B cell (primary cell): ENCODE measurements around the gene FEZF2. TPM values are rescaled to one million over a fixed set of nuclear protein-coding genes. Genes with fewer than 3 reads are reported as not detected.

Experiments
- ATAC-seq: fragments of 200-7000 bp; cut with Tn5 transposase; one replicate; pipeline ENCODE4 v1.10.0; 2021; ENCODE audit warnings: low read depth, mild to moderate bottlenecking, moderate number of reproducible peaks, moderate library complexity
- CTCF ChIA-PET: fragments of 350-600 bp; sonication (Branson Sonifier 250); formaldehyde crosslinking; loops from one replicate; lab custom pipeline; 2021; ENCODE audit warnings: antibody characterized with exemption, inconsistent platforms; lab: Charles Lee
- POLR2A ChIA-PET: fragments of 350-600 bp; sonication (Branson Sonifier 250); formaldehyde crosslinking; loops from one replicate; lab custom pipeline; 2021; ENCODE audit warnings: antibody characterized with exemption; lab: Charles Lee
- DNase-seq: peaks from one replicate; pipeline ENCODE4 v3.0.0; 2013
- H2AFZ ChIP-seq: 2 replicates; pipeline ENCODE4 v1.6.1; 2012; ENCODE audit warnings: mild to moderate bottlenecking, low read depth, low read length; ENCODE audit not compliant: insufficient read depth, poor library complexity, severe bottlenecking
- H3K27ac ChIP-seq, 2 donors: 1 replicate in 1 of 2; 2 replicates in 1 of 2; pipeline ENCODE4 v1.5.1; 2012 to 2013; ENCODE audit warnings: low read length in 2 of 2, mild to moderate bottlenecking in 2 of 2, moderate library complexity in 1 of 2
- H3K27me3 ChIP-seq, 4 experiments: fragments of 200-600 bp in 1 of 4; sonication (generic) in 1 of 4; replicated peaks in 1 of 4; 1 replicate in 2 of 4; 2 replicates in 2 of 4; pipeline versions ENCODE4 v1.6.1 to v1.7.0; 2013 to 2016; ENCODE audit warnings: low read length in 3 of 4, mild to moderate bottlenecking in 2 of 4, mixed read lengths in 1 of 4, moderate library complexity in 1 of 4; ENCODE audit not compliant: insufficient read depth in 4 of 4, control insufficient read depth in 3 of 4; ENCODE audit errors: control extremely low read depth in 1 of 4
- H3K36me3 ChIP-seq, 2 experiments: replicated peaks in 1 of 2; 1 replicate in 1 of 2; 2 replicates in 1 of 2; pipeline versions ENCODE4 v1.6.1 to v1.7.1; 2013; ENCODE audit warnings: low read length in 1 of 2; ENCODE audit not compliant: insufficient read depth in 2 of 2, control insufficient read depth in 1 of 2; ENCODE audit errors: control extremely low read depth in 1 of 2, extremely low read depth in 1 of 2
- H3K4me1 ChIP-seq, 2 donors: fragments of 200-600 bp in 1 of 2; sonication (generic) in 1 of 2; 1 replicate in 1 of 2; 2 replicates in 1 of 2; pipeline versions ENCODE4 v1.5.1 to v1.6.1; 2013 to 2017; ENCODE audit warnings: low read length in 2 of 2; ENCODE audit not compliant: control insufficient read depth in 2 of 2, insufficient read depth in 2 of 2
- H3K4me2 ChIP-seq: replicated peaks from 2 replicates; pipeline ENCODE3; 2012; ENCODE audit warnings: mild to moderate bottlenecking, low read depth, low read length; ENCODE audit not compliant: poor library complexity, severe bottlenecking
- H3K4me3 ChIP-seq, 5 experiments: fragments of 200-600 bp in 1 of 5; sonication (generic) in 1 of 5; 1 replicate in 3 of 5; 2 replicates in 2 of 5; pipeline versions ENCODE4 v1.5.1 to v1.7.0; 2011 to 2016; ENCODE audit warnings: low read length in 4 of 5, mild to moderate bottlenecking in 4 of 5, low read depth in 2 of 5, control low read depth in 1 of 5, moderate library complexity in 1 of 5; ENCODE audit not compliant: insufficient read depth in 1 of 5; ENCODE audit errors: control extremely low read depth in 1 of 5, extremely low read depth in 1 of 5
- H3K79me2 ChIP-seq: fragments of 200-600 bp; sonication (generic); one replicate; pipeline ENCODE4 v1.6.0; 2016; ENCODE audit warnings: low read length; ENCODE audit not compliant: control insufficient read depth, insufficient read depth
- H3K9ac ChIP-seq: fragments of 200-600 bp; sonication (generic); 2 replicates; pipeline ENCODE4 v1.6.1; 2017; ENCODE audit warnings: mild to moderate bottlenecking, low read length, moderate library complexity
- H3K9me3 ChIP-seq, 3 donors: one replicate each; pipeline versions ENCODE4 v1.6.1 to v1.7.1; 2013; ENCODE audit warnings: low read length in 2 of 3; ENCODE audit not compliant: control insufficient read depth in 2 of 3, insufficient read depth in 1 of 3; ENCODE audit errors: control extremely low read depth in 1 of 3
- H4K20me1 ChIP-seq: 2 replicates; pipeline ENCODE4 v1.6.0; 2012; ENCODE audit warnings: mild to moderate bottlenecking, low read length; ENCODE audit not compliant: insufficient read depth, control insufficient read depth, poor library complexity, severe bottlenecking
- H3K27ac Mint-ChIP-seq: one replicate; pipeline ENCODE4 v1.8.0; 2021; ENCODE audit warnings: mixed read lengths
- H3K27me3 Mint-ChIP-seq: one replicate; pipeline ENCODE4 v1.8.0; 2021; ENCODE audit warnings: mixed read lengths
- H3K4me1 Mint-ChIP-seq: one replicate; pipeline ENCODE4 v1.8.0; 2021; ENCODE audit warnings: mixed read lengths
- H3K4me3 Mint-ChIP-seq: one replicate; pipeline ENCODE4 v1.8.0; 2021; ENCODE audit warnings: mixed read lengths
- H3K9me3 Mint-ChIP-seq: one replicate; pipeline ENCODE4 v1.8.0; 2022; ENCODE audit warnings: mixed read lengths; ENCODE audit not compliant: insufficient read depth
- CTCF ChIP-seq: fragments of 200-600 bp; IDR thresholded peaks from one replicate; pipeline ENCODE4 v1.8.0; 2022; ENCODE audit warnings: antibody characterized with exemption, mild to moderate bottlenecking
- EZH2 ChIP-seq: IDR thresholded peaks from 2 replicates; pipeline ENCODE4 v1.6.1; 2012; ENCODE audit warnings: borderline replicate concordance, low read depth, mild to moderate bottlenecking, moderate library complexity, low read length; ENCODE audit not compliant: insufficient read depth, poor library complexity, severe bottlenecking
- WGBS: methylation state at CpG from one replicate; pipeline ENCODE4 v1.1.5; 2013; ENCODE audit warnings: missing lambda C conversion rate; ENCODE audit not compliant: insufficient coverage; 5-methylcytosine and 5-hydroxymethylcytosine counted together
- intact Hi-C: fragments of 100-400 bp; cut with micrococcal nuclease; formaldehyde crosslinking; loops from one replicate; pipeline ENCODE4 v1.10.0; 2022
- polyA plus RNA-seq: library from polyadenylated mRNA; depleted of rRNA; stranded (reverse); fragments of >200 nt; gene quantifications from 2 replicates; pipeline ENCODE4 v1.2.3, GENCODE V29; 2012
- total RNA-seq, 2 donors: library from RNA; stranded (reverse); fragments of 120-200 nt in 1 of 2; gene quantifications; 1 replicate in 1 of 2; 2 replicates in 1 of 2; pipeline versions ENCODE4 v1.2.3 to v1.2.4, GENCODE V29; 2013 to 2022

Gene FEZF2
- total and polyA plus RNA-seq, 2 donors (not counting 1 experiment from before 2014, with no cell fraction given): not detected

DNA sequence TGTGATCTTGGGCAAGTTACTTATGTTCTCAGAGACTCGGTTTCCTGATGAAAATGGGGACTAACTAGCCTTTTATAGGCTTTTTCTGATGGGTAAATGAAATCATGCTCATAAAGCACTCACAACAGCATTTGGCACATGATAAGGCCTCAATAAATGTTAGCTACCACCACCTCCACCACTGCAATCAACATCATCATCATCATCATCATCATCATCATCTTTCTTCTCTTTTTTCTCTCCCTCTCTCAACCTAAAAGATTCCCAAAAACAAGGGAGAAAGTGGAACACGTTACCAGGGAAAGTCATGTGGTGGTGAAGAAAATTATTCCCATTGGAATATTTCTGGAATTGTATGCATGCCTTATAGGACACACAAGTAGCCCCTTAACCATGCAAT lies 33.6 kb upstream of the FEZF2 start:
- intact Hi-C loops: no loop called here
- Mint-ChIP-seq H3K27ac (no peak overlapping the region), H3K4me1 (no peaks in the 10 kb centered on the region), H3K27me3 (peaks cover 4% of the 10 kb centered on the region), H3K9me3 (no peaks in the 10 kb centered on the region), H3K4me3 (no peak overlapping the region)
- Histone ChIP-seq H3K9ac (no peak overlapping the region), H2AFZ (no peak overlapping the region), H3K4me3 (no peak overlapping the region), H3K4me1 (no peaks in the 10 kb centered on the region), H3K27ac (no peak overlapping the region), H3K9me3 (no peaks in the 10 kb centered on the region), H3K4me2 (no peak overlapping the region), H3K27me3 (no peaks in the 10 kb centered on the region), H3K79me2 (no peaks in the 10 kb centered on the region), H4K20me1 (no peaks in the 10 kb centered on the region), H3K36me3 (no peaks in the 10 kb centered on the region)
- no peak for DNase-seq
- no CpG with 5 or more reads among the region's 2 CpGs for WGBS
- CTCF ChIA-PET: no interaction called here
- POLR2A ChIA-PET: no interaction called here
- no peak for ATAC-seq
- no peak for TF ChIP-seq CTCF
- no peak for TF ChIP-seq EZH2

- WGBS: 85% methylated on average over 3 of the region's 6 CpGs
- H3K4me1 ChIP-seq: no peaks in the 10 kb centered on the region
- CTCF ChIA-PET: no interaction called here
These were observed 32.2 kb upstream of the FEZF2 start for GRCh38 chr3:62405566-62405965.

More at GRCh38 chr3:62405566-62405965, 32.2 kb upstream of the FEZF2 start:
- no peak overlapping the region for H3K4me3 Mint-ChIP-seq
- H3K36me3 ChIP-seq: no peaks in the 10 kb centered on the region
- H3K27ac Mint-ChIP-seq: no peak overlapping the region
- no peak overlapping the region for H3K4me2 ChIP-seq
- no peak for TF ChIP-seq CTCF
- TF ChIP-seq EZH2: no peak
- no peak overlapping the region for H3K9ac ChIP-seq
- no peaks in the 10 kb centered on the region for H3K79me2 ChIP-seq
- H3K27ac ChIP-seq: no peak overlapping the region
- H4K20me1 ChIP-seq: no peaks in the 10 kb centered on the region
- H3K9me3 ChIP-seq: no peaks in the 10 kb centered on the region
- no peaks in the 10 kb centered on the region for H3K9me3 Mint-ChIP-seq
- no peak for ATAC-seq
- POLR2A ChIA-PET: no interaction called here
- H3K27me3 Mint-ChIP-seq: peaks cover 4% of the 10 kb centered on the region
- H3K27me3 ChIP-seq: no peaks in the 10 kb centered on the region
- intact Hi-C loops: no loop called here
- no peak overlapping the region for H2AFZ ChIP-seq
- no peak for DNase-seq
- H3K4me1 Mint-ChIP-seq: no peaks in the 10 kb centered on the region
- H3K4me3 ChIP-seq: no peak overlapping the region
